Retinal pigment epithelial cell (primary cell): ENCODE results near the gene PLA2G2D.

Source experiments
- DNase-seq: peaks from one replicate; pipeline ENCODE4 v3.0.0-alpha.2; 2010; ENCODE audit warnings: low read depth
- H3K4me3 ChIP-seq: 2 replicates; pipeline ENCODE4 v1.5.1; 2011; ENCODE audit warnings: mild to moderate bottlenecking, low read length, control low read depth, moderate library complexity
- CTCF ChIP-seq: conservative IDR thresholded peaks from 2 replicates; pipeline ENCODE4 v1.5.1; 2011; ENCODE audit warnings: low read depth, low read length, control low read depth, inconsistent platforms

The PLA2G2D gene

GRCh38 chr1:20100632-20101355, 18.5 kb downstream of the PLA2G2D start:
- DNase-seq, result no peak
- TF ChIP-seq CTCF, result peak; percentile 87
- H3K4me3 ChIP-seq, result no peak overlapping the region

- H3K4me3 ChIP-seq, result no peak overlapping the region
- TF ChIP-seq CTCF, result no peak
- no peak for DNase-seq
These were observed 19.8 kb downstream of the PLA2G2D start for GRCh38 chr1:20099533-20099932.

GRCh38 chr1:20096840-20097447, 22.4 kb downstream of the PLA2G2D start:
- DNase-seq, result no peak
- TF ChIP-seq CTCF, result no peak
- no peak overlapping the region for H3K4me3 ChIP-seq

- TF ChIP-seq CTCF, result no peak
- no peak for DNase-seq
- no peak overlapping the region for H3K4me3 ChIP-seq
These were observed 23.5 kb downstream of the PLA2G2D start for GRCh38 chr1:20095564-20096434.

GRCh38 chr1:20093940-20094391, 25.4 kb downstream of the PLA2G2D start:
- H3K4me3 ChIP-seq, result no peak overlapping the region
- no peak for TF ChIP-seq CTCF
- no peak for DNase-seq

- DNase-seq, result no peak
- no peak for TF ChIP-seq CTCF
- H3K4me3 ChIP-seq, result no peak overlapping the region
These were observed 26.0 kb downstream of the PLA2G2D start for GRCh38 chr1:20093303-20093702.
